Fibroblast of skin of right quadriceps (primary cell): ENCODE data around the gene UBE2QL1.

ENCODE experiments used
- DNase-seq: peaks from one replicate; pipeline ENCODE4 v3.0.0-alpha.2; 2013

The UBE2QL1 gene

GRCh38 chr5:6480133-6481051, 31.7 kb downstream of the UBE2QL1 start:
- DNase-seq = no peak

- DNase-seq = no peak
Observed at GRCh38 chr5:6482735-6483134, 34.1 kb downstream of the UBE2QL1 start.

GRCh38 chr5:6483880-6484382, 35.3 kb downstream of the UBE2QL1 start:
- no peak for DNase-seq

DNA sequence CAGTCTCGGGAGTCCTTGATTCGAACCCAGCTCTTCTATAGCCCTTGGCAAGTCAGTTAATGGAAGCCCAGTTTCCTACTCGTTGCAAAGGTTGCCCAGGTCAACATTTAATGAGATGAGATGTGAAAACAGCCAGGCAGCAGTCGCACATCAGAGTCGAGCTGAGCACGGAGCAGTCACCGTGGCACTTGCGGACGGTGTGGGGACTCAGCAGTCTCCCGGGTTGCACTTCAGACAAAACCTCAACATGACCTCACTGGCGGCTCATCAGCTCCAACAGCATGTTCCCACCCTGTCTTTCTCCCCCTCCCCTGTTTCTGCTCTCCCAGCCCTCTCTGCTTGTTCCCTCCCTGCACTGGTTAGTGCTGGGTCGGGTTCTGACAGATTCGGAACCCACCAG, 35.8 kb downstream of the UBE2QL1 start:
- DNase-seq = no peak

GRCh38 chr5:6484899-6485298, 36.2 kb downstream of the UBE2QL1 start:
- no peak for DNase-seq

- no peak for DNase-seq
Observed at GRCh38 chr5:6485441-6485840, 36.8 kb downstream of the UBE2QL1 start.

- DNase-seq = no peak
Observed at GRCh38 chr5:6486074-6486473, 37.4 kb downstream of the UBE2QL1 start.

- DNase-seq = no peak
Observed at GRCh38 chr5:6487081-6487480, 38.4 kb downstream of the UBE2QL1 start.

DNA sequence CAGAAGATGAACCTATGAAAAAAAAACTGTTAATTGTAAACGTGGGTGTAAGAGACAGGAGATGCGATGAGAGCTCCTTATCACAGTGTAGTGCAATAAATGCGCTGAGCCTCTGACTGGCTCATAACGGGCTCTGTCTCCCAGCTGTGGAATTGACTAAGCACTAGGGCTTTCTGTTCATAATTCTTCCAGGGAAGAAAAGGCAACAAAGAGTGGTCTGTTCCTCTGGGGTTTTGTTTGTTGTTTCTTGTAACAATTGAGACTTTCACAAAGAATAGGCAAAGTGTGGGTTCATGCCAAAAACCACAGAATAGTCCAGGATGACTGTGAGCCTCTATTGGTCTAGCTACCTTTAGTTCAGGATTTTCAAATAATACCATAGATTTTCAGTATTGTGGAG, 39.4 kb downstream of the UBE2QL1 start:
- DNase-seq = no peak

GRCh38 chr5:6489643-6490185, 41.1 kb downstream of the UBE2QL1 start:
- DNase-seq = no peak

DNA sequence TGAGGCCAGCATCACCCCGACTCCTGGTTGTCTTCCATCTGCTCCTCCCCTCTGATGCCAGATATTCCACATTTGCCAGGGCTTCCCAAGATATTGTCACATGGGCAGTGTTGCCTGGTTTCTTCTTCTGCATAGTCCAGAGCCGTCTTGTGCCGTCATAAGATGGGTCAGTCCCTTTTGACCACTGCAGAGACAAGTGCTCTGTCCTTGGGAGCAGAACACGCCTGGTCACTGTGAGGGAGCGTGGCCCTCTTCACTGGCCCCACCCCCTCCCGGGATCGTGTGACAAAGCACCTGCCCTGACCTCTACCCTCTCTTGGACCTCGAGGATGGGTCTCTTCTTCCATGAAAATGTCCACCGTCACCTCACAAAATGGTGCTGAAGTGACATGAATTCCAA, 41.6 kb downstream of the UBE2QL1 start:
- DNase-seq = no peak

GRCh38 chr5:6490693-6491092, 42.0 kb downstream of the UBE2QL1 start:
- no peak for DNase-seq

DNA sequence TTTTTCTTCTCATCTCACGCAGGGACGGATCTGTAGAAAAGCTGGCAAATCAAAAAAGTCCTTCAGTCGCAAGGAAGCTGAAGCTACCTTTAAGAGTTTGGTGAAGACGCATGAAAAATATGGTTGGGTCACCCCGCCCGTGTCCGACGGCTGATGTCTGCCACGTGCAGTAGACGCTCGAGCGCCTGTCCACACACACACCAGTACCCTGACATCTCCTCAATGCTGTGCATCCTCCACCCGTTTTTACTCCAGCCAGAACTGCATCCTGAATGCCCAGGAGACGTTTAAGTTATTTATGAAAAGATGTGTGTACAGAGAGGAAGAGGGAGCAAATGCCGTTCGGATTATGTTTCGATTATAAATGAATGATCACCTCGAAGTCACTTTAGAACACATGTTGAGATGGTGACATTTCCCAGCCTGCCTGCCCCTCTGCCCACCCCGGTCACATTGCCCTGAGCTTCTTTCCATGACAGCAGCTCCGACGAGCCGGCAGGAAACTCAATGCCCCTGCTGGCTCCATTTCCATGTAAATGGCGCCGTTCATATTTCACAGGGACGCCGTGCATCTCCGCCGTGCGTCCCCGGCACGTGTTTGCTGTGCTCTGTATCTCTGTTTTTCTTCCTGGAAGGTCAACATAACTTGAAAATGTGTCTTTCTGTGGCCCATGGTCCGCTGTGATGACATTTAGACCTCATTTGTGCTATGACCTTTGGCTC, 42.7 kb downstream of the UBE2QL1 start:
- DNase-seq = no peak

DNA sequence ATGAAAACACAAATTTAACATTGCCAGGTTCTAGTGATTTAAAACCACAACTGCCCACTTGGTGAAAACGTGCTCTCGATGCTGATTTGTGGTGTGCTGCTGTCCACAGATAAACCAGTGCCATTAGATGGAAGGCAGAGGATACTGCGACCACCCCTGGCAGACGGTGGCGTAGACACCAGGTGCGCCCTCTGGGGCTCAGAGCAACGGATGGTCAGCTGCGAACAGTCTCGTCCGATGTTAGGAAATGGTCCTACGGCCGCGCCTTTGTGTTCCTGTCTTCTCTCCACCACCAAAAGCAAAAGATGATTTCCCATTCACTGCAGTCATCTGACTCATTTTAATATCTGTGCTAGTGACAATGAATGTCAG, 43.2 kb downstream of the UBE2QL1 start:
- DNase-seq = no peak

DNA sequence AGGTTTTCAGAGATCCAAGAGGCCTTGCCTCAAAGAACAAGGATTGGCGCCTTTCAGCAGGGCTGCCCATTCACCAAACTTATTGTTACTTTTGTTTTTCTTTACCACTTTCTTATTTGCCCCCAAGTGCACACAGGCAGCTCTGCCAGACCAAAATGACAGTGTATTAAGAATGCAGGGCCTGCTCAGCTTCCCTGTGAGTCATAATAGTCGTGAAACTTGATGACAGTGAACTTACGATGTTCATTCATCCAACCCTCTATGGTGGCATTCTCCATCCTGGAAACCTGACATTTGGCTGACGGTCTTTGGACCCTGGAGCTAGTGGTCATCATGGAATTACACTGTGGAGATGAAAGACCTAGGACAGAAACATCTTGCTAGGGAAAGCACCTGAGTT, 44.3 kb downstream of the UBE2QL1 start:
- peak; percentile 16 for DNase-seq

- DNase-seq = no peak
Observed at GRCh38 chr5:6493681-6494454, 45.2 kb downstream of the UBE2QL1 start.

GRCh38 chr5:6494939-6495338, 46.3 kb downstream of the UBE2QL1 start:
- DNase-seq = no peak

DNA sequence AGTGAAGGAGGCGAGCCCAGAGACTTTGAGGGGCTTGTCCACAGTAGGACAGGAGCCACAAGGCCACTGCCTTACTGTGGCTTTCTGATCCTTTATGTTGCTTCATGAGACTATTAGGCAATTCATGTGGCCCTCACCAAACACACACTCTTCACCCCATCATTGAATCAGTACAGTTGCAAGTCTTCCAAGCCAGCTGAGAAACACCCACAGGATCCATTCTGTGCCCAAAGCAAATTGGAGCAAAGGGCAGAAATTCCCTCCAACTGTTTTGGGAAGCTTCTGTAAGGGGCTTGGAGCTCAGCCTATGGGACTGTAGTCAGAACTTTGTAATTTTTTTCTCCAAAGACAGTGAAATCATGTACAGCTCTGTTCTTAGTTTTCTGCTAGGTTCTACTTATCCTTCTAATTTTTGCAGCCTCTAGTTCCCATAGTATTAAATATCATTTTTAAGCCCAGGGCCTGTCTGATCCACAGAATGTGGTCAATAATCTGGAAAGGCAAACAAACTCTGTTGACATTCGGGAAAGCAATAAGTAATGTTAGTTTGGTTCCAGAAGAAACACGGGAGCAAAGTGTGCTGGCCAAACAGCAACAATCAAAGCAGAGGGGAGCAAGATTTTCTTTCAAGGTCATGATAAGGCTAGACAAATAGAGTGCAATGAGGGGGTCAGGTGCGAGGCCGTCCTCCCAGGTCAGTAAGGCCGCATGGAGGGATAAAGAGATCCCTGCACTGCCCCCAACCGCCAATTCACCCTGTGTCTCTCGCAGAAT, 47.0 kb downstream of the UBE2QL1 start:
- no peak for DNase-seq

- no peak for DNase-seq
Observed at GRCh38 chr5:6496207-6496584, 47.5 kb downstream of the UBE2QL1 start.

DNA sequence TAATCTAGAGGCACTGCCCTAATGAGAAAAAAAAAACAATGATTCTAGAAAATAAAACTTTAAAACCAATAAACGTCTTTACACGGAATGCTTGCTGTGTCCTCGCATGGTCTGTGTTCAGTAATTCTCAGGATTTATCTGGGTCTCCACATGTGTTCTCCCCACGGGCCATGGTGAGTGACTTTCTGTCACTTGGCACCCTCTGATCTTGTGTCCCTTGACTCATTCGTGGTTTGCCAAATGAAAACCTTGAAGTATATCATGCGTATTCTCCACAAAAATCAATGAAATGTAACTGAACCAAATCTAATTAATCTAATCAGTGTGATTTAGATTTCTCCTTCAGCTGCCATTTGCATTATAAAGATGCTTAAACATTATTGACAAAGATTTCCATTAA, 48.0 kb downstream of the UBE2QL1 start:
- no peak for DNase-seq

DNA sequence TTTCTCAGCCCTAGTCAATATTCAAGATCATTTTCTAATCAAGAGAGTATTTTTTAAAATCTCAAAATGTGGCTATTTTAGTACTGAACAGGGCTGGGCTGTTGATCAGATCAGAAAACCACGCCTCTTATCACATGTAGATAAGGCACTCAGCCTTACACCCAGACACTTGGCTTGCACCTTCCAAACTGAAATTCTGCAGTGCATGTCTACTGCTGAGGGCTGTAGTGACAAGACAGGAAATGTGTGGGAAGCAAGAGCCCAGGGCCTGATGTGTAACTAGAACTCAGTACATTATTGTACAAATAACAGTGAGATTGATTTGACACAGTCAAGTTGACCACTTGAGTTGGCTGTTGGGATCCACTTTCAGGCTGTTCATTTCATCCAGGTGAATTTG, 48.6 kb downstream of the UBE2QL1 start:
- no peak for DNase-seq

DNA sequence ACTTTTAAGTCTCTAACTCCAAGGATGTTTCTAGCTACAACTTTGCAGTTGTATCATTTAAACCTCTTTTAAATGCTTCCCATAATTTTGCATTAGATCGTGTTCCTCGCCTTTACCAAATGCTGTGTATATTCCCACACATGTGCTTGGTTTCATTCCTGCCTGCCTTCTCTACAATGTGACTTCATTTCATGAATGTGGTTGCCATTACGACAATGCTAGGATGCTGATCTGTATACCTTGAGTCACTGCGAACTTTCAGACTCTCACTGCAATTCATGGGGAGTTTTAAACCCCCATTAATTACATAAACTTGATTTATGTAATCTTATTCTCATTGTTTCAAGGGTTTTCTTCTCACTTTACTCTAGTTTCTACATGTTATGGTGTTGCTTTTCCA, 50.3 kb downstream of the UBE2QL1 start:
- DNase-seq = peak; percentile 42
